K562 (cell line): ENCODE measurements around the gene CSNK1D. TPM values are rescaled to one million over a fixed set of nuclear protein-coding genes. Genes with fewer than 3 reads are reported as not detected.

ENCODE experiments used
- ATAC-seq: fragments of 200-7000 bp; cut with Tn5 transposase; 3 replicates; pipeline ENCODE4 v1.9.1; 2020; ENCODE audit warnings: moderate library complexity
- BruUV-seq: library from RNA; stranded (reverse); fragments of 400-500 nt; replicated peaks from 2 replicates; lab custom pipeline; 2021; lab: Mats Ljungman, UMichigan
- CTCF ChIA-PET: fragments of 300-600 bp; formaldehyde crosslinking; extraction: SDS; loops from one replicate; lab custom pipeline; 2021; ENCODE audit warnings: low intra/inter-chr PET ratio; lab: Yijun Ruan, JAX
- POLR2A ChIA-PET: fragments of 300-600, 350-650 bp; sonication (Branson Sonifier 250); formaldehyde crosslinking; extraction: SDS; loops from one replicate; lab custom pipeline; 2021; ENCODE audit warnings: antibody characterized with exemption, inconsistent platforms; lab: Yijun Ruan, JAX
- DNase-seq, 4 experiments: peaks; one replicate each; pipeline versions ENCODE4 v3.0.0 to v3.0.0-alpha.2; 2011 to 2018; ENCODE audit warnings: low spot score in 3 of 4, mixed read lengths in 3 of 4; ENCODE audit errors: extremely low read depth in 1 of 4
- FAIRE-seq: peaks from 2 replicates; lab custom pipeline; 2011; peaks lifted over from hg19 to GRCh38; lab: Jason Lieb, UNC
- H2AFZ ChIP-seq: 2 replicates; pipeline ENCODE4 v1.6.0; 2011; ENCODE audit warnings: low read depth, low read length, control low read depth, inconsistent platforms
- H3K27ac ChIP-seq: fragments of 200-600 bp; 3 replicates; pipeline ENCODE4 v1.8.0; 2011; ENCODE audit warnings: low read depth, mild to moderate bottlenecking, control low read depth, inconsistent platforms, low read length, moderate library complexity, mixed read lengths; ENCODE audit errors: extremely low read depth
- H3K27me3 ChIP-seq, 2 experiments: fragments of 300-600 bp in 1 of 2; 2 replicates in 1 of 2; 3 replicates in 1 of 2; pipeline versions ENCODE4 v1.6.0 to v1.8.0; 2011; ENCODE audit warnings: inconsistent platforms in 2 of 2, low read length in 2 of 2, mild to moderate bottlenecking in 1 of 2, mixed read lengths in 1 of 2, moderate library complexity in 1 of 2; ENCODE audit not compliant: control insufficient read depth in 2 of 2, insufficient read depth in 2 of 2
- H3K36me3 ChIP-seq: fragments of 300-600 bp; 3 replicates; pipeline ENCODE4 v1.8.0; 2011; ENCODE audit warnings: mild to moderate bottlenecking, low read length, inconsistent platforms; ENCODE audit not compliant: control insufficient read depth, insufficient read depth
- H3K4me1 ChIP-seq, 2 experiments: fragments of 200-600 bp in 1 of 2; replicated peaks in 1 of 2; 2 replicates in 1 of 2; 3 replicates in 1 of 2; pipeline versions ENCODE4 v1.5.1 to v1.8.0; 2011; ENCODE audit warnings: inconsistent platforms in 2 of 2, low read length in 2 of 2, mild to moderate bottlenecking in 1 of 2, mixed read lengths in 1 of 2, moderate library complexity in 1 of 2; ENCODE audit not compliant: control insufficient read depth in 2 of 2, insufficient read depth in 2 of 2
- H3K4me2 ChIP-seq: 2 replicates; pipeline ENCODE4 v1.6.1; 2011; ENCODE audit warnings: low read length, control low read depth, inconsistent platforms, mixed read lengths; ENCODE audit not compliant: insufficient read depth
- H3K4me3 ChIP-seq: fragments of 200-600 bp; sonication (generic), shearing (Covaris generic); 2 replicates; pipeline ENCODE4 v1.5.1; 2016; ENCODE audit warnings: control low read depth, inconsistent platforms
- H3K79me2 ChIP-seq: fragments of 200-600 bp; 3 replicates; pipeline ENCODE4 v1.8.0; 2011; ENCODE audit warnings: low read length, inconsistent platforms; ENCODE audit not compliant: control insufficient read depth, insufficient read depth
- H3K9ac ChIP-seq, 2 experiments: 2 replicates each; pipeline versions ENCODE4 v1.6.0 to v1.6.1; 2011; ENCODE audit warnings: low read depth in 2 of 2, low read length in 2 of 2, control low read depth in 1 of 2, inconsistent platforms in 1 of 2, mild to moderate bottlenecking in 1 of 2, mixed read lengths in 1 of 2; ENCODE audit not compliant: insufficient read depth in 1 of 2
- H3K9me1 ChIP-seq: one replicate; pipeline ENCODE4 v1.6.0; 2011; ENCODE audit warnings: inconsistent platforms, mild to moderate bottlenecking, low read length, moderate library complexity; ENCODE audit not compliant: control insufficient read depth, insufficient read depth
- H3K9me3 ChIP-seq: replicated peaks from 2 replicates; pipeline ENCODE4 v1.5.1; 2011; ENCODE audit warnings: low read depth, low read length, inconsistent platforms; ENCODE audit not compliant: control insufficient read depth, insufficient read depth
- H4K20me1 ChIP-seq: replicated peaks from 2 replicates; pipeline ENCODE4 v1.6.1; 2011; ENCODE audit warnings: low read length, inconsistent platforms, mixed read lengths; ENCODE audit not compliant: control insufficient read depth, insufficient read depth
- BCLAF1 ChIP-seq, 2 experiments: fragments of 450-650 bp in 1 of 2; IDR thresholded peaks; 2 replicates each; pipeline ENCODE4 v1.6.1; 2011 to 2017; ENCODE audit warnings: low read depth in 2 of 2, antibody characterized with exemption in 1 of 2, borderline replicate concordance in 1 of 2, low read length in 1 of 2, mild to moderate bottlenecking in 1 of 2, mixed read lengths in 1 of 2; ENCODE audit not compliant: control insufficient read depth in 1 of 2
- C11orf30 ChIP-seq: fragments of 450-650 bp; IDR thresholded peaks from 2 replicates; pipeline ENCODE4 v1.6.1; 2016; ENCODE audit warnings: low read depth, mild to moderate bottlenecking
- GABPB1 ChIP-seq: sonication (generic); formaldehyde crosslinking; IDR thresholded peaks from 2 replicates; pipeline ENCODE4 v1.8.0; 2022; ENCODE audit warnings: mild to moderate bottlenecking, missing genetic modification reagents
- HLTF ChIP-seq: fragments of 450-650 bp; IDR thresholded peaks from 2 replicates; pipeline ENCODE4 v1.6.1; 2016
- NR2F6 ChIP-seq: fragments of 450-650 bp; formaldehyde crosslinking; IDR thresholded peaks from 2 replicates; pipeline ENCODE4 v1.4.0; 2020; ENCODE audit warnings: mild to moderate bottlenecking
- ZNF316 ChIP-seq: fragments of 450-650 bp; IDR thresholded peaks from 2 replicates; pipeline ENCODE4 v1.6.1; 2016
- WGBS: fragments of 100-300 bp; shearing (Covaris generic); methylation state at CpG from one replicate; pipeline ENCODE4 v1.1.6; 2016; ENCODE audit warnings: low coverage, mixed read lengths; ENCODE audit not compliant: insufficient coverage; ENCODE audit errors: missing lambda C conversion rate; 5-methylcytosine and 5-hydroxymethylcytosine counted together
- in situ Hi-C: fragments of 300-500 bp; cut with MboI; formaldehyde crosslinking; loops from 4 replicates; pipeline ENCODE4 v1.15.0; 2018; ENCODE audit warnings: inconsistent platforms, mixed read lengths
- intact Hi-C: fragments of 100-400 bp; cut with micrococcal nuclease; formaldehyde crosslinking; loops from 2 replicates; pipeline ENCODE4 v1.14.2; 2022
- polyA plus RNA-seq, 8 experiments: library from polyadenylated mRNA; depleted of rRNA in 4 of 8; stranded (reverse) in 5 of 8; unstranded in 3 of 8; fragments of >200 nt; fragmentation: Nextera tagmentation in 2 of 8; fragmentation: Illumina TruSeq in 1 of 8; extraction: Ambion mirVana in 2 of 8; extraction: Trizol in 1 of 8; gene quantifications; 2 replicates each; pipeline versions ENCODE4 v1.2.1 to v1.2.3, GENCODE V29; 2011 to 2014; ENCODE audit warnings: inconsistent platforms in 1 of 8, missing spikeins in 1 of 8
- total RNA-seq, 7 experiments: library from RNA; depleted of rRNA in 6 of 7; stranded (reverse); fragments of >200 nt in 6 of 7; fragmentation: Illumina TruSeq in 2 of 7; extraction: Trizol in 2 of 7; gene quantifications; 2 replicates each; pipeline versions ENCODE4 v1.2.1 to v1.2.3, GENCODE V29; 2011 to 2021; ENCODE audit warnings: low replicate concordance in 1 of 7
- TF ChIP-seq, protein P1 (sequence below): fragments of 250-450 bp; sonication (Bioruptor Pico); IDR thresholded peaks from 2 replicates; pipeline ENCODE4 v1.4.0; 2020
- TF ChIP-seq, protein P2 (sequence below), 2 experiments: fragments of 450-650 bp in 1 of 2; sonication (generic) in 1 of 2; formaldehyde crosslinking in 1 of 2; IDR thresholded peaks in 1 of 2; conservative IDR thresholded peaks in 1 of 2; 2 replicates each; pipeline versions ENCODE4 v1.6.1 to v1.8.1; 2016 to 2023; ENCODE audit warnings: mild to moderate bottlenecking in 2 of 2, moderate library complexity in 2 of 2, inconsistent platforms in 1 of 2, missing genetic modification reagents in 1 of 2

CSNK1D gene
- total and polyA plus RNA-seq, 9 of the 15 experiments (the other 6 are each of a cell fraction or from before 2014, with no cell fraction given), result 6.5 to 133 (median 41.3) TPM

GRCh38 chr17:82243648-82244412 is 29.7 kb downstream of the CSNK1D start:
- Histone ChIP-seq H3K27ac (no peak overlapping the region), H3K9ac (peak overlapping the region in 1 of 2 experiments; percentile 19; a peak in 1 of 4 replicates), H3K4me3 (no peak overlapping the region), H3K36me3 (peaks cover 77% of the 10 kb centered on the region), H3K4me2 (no peak overlapping the region), H3K27me3 (no peaks in the 10 kb centered on the region), H2AFZ (no peak overlapping the region), H4K20me1 (0 out of 2 replicates have a peak, but pooled peaks cover 2% of the 10 kb centered on the region), H3K9me1 (no peaks in the 10 kb centered on the region), H3K4me1 (peaks cover 38 to 79% of the 10 kb centered on the region in 2 experiments), H3K79me2 (peaks cover 44% of the 10 kb centered on the region), H3K9me3 (no peaks in the 10 kb centered on the region)
- DNase-seq, result no peak
- ChIA-PET CTCF (interaction anchor here (1.3 kb wide), 1 partner anchor 171 kb away, joined by 4 read pairs; no protein-coding TSS in a partner anchor), POLR2A (interaction anchor here (0.6 to 2.1 kb wide), 3 partner anchors 18 to 32 kb away, joined by 3 to 6 read pairs (median 4); no protein-coding TSS in a partner anchor)
- ATAC-seq, result no peak
- BruUV-seq, result TSS peak; percentile 44
- WGBS, result 94% methylated on average over 14 of the region's 19 CpGs
- in situ Hi-C loops (loop anchor here (5.0 kb wide), 1 partner anchor 63 kb away; no protein-coding TSS in a partner anchor), intact Hi-C loops (loop anchor here (1.0 kb wide), 1 partner anchor 77 kb away; no protein-coding TSS in a partner anchor)
- peak; percentile 83 for FAIRE-seq
- TF ChIP-seq ZNF316 (peak; percentile 82), C11orf30 (peak; percentile 72; the same call in 1 of the 2 replicates), GABPB1 (CRISPR knock-in tag) (no peak), BCLAF1 (IDR thresholded peaks at IDR 0.05; ENCODE audit: borderline replicate concordance in 1 of 2, control insufficient read depth in 1 of 2, low read depth in 2 of 2, low read length in 1 of 2) (no peak), HLTF (no peak), NR2F6 (CRISPR knock-in tag) (no peak)
- TF ChIP-seq, protein P1, sequence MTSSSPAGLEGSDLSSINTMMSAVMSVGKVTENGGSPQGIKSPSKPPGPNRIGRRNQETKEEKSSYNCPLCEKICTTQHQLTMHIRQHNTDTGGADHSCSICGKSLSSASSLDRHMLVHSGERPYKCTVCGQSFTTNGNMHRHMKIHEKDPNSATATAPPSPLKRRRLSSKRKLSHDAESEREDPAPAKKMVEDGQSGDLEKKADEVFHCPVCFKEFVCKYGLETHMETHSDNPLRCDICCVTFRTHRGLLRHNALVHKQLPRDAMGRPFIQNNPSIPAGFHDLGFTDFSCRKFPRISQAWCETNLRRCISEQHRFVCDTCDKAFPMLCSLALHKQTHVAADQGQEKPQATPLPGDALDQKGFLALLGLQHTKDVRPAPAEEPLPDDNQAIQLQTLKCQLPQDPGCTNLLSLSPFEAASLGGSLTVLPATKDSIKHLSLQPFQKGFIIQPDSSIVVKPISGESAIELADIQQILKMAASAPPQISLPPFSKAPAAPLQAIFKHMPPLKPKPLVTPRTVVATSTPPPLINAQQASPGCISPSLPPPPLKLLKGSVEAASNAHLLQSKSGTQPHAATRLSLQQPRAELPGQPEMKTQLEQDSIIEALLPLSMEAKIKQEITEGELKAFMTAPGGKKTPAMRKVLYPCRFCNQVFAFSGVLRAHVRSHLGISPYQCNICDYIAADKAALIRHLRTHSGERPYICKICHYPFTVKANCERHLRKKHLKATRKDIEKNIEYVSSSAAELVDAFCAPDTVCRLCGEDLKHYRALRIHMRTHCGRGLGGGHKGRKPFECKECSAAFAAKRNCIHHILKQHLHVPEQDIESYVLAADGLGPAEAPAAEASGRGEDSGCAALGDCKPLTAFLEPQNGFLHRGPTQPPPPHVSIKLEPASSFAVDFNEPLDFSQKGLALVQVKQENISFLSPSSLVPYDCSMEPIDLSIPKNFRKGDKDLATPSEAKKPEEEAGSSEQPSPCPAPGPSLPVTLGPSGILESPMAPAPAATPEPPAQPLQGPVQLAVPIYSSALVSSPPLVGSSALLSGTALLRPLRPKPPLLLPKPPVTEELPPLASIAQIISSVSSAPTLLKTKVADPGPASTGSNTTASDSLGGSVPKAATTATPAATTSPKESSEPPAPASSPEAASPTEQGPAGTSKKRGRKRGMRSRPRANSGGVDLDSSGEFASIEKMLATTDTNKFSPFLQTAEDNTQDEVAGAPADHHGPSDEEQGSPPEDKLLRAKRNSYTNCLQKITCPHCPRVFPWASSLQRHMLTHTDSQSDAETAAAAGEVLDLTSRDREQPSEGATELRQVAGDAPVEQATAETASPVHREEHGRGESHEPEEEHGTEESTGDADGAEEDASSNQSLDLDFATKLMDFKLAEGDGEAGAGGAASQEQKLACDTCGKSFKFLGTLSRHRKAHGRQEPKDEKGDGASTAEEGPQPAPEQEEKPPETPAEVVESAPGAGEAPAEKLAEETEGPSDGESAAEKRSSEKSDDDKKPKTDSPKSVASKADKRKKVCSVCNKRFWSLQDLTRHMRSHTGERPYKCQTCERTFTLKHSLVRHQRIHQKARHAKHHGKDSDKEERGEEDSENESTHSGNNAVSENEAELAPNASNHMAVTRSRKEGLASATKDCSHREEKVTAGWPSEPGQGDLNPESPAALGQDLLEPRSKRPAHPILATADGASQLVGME (CRISPR knock-in tag), result no peak
- TF ChIP-seq, protein P2, sequence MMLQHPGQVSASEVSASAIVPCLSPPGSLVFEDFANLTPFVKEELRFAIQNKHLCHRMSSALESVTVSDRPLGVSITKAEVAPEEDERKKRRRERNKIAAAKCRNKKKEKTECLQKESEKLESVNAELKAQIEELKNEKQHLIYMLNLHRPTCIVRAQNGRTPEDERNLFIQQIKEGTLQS (IDR thresholded peaks at IDR 0.05), result no peak
- TF ChIP-seq, protein P2 (CRISPR knock-in tag; conservative IDR thresholded peaks at IDR 0.05), result no peak
